B cell (primary cell): ENCODE data around the gene AHRR.

ENCODE experiments used
- CTCF ChIP-seq: fragments of 200-600 bp; IDR thresholded peaks from one replicate; pipeline ENCODE4 v1.8.0; 2022; ENCODE audit warnings: antibody characterized with exemption, mild to moderate bottlenecking
- EZH2 ChIP-seq: IDR thresholded peaks from 2 replicates; pipeline ENCODE4 v1.6.1; 2012; ENCODE audit warnings: borderline replicate concordance, low read depth, mild to moderate bottlenecking, moderate library complexity, low read length; ENCODE audit not compliant: insufficient read depth, poor library complexity, severe bottlenecking

- no peak for TF ChIP-seq EZH2
- TF ChIP-seq CTCF: no peak
Observed at GRCh38 chr5:318931-319601, 2.4 kb upstream of the AHRR start.
